Stimulated activated CD8-positive, alpha-beta memory T cell treated with anti-CD3 and anti-CD28 coated beads, Interleukin-12 subunit alpha, Interleukin-12 subunit beta, amount 100 ng/mL, for 24 hours (primary cell): Measurements from ENCODE around the gene MIP.
"Not testable (repeated sequence)": the region's sequence is repeated elsewhere in the genome, so short reads cannot be mapped to it uniquely, and the experiment has no call there.

Experiments used
- DNase-seq: peaks from one replicate; pipeline ENCODE4 v3.0.0-alpha.2; 2020; ENCODE audit errors: extremely low read depth

The MIP gene

GRCh38 chr12:56468216-56469006, 14.0 kb upstream of the MIP start, which contains the start of gene SPRYD4:
Gene SPRYD4 (plus strand): TSS chr12:56468578. CDS start chr12:56468592, 14 bp downstream.
- DNase-seq, result peak; percentile 75

GRCh38 chr12:56462565-56462964, 8.1 kb upstream of the MIP start:
- no peak for DNase-seq

DNA sequence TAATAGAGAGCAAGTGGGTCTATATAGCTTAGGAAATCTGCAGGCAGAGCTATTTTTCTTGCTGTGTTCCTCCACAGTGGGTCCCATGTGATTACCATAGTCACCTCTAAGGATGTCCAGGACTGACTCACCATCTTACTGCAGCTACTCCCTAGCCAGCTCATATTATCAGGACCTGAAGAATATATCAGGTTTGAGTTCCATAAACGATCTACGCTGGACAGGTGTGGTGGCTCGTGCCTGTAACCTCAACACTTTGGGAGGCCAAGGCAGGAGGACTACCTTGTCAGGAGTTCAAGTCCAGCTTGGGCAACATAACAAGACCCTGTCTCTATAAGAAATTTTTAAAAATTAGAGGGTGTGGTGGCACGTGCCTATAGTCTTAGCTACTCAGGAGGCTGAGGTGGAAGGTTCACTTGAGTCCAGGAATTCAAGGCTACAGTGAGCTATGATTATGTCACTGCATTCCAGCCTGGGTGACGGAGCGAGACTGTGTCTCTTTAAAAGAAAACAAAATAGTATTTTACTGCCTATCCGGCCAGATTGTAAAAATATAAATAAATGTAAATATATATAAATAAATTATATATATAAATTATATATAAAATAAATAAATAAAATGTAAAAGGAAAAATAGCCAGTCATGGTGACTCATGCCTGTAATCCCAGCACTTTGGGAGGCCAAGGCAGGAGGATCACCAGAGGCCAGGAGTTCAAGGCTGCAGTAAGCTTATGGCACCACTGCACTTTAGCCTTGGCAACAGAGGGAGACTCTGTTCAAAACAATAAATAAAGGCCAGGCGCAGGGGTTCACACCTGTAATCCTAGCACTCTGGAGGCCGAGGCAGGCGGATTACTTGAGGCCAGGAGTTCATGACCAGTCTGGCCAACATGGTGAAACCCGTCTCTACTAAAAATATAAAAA, 7.0 kb upstream of the MIP start:
- no peak for DNase-seq

- DNase-seq, result no peak
These were observed 3.4 kb upstream of the MIP start for GRCh38 chr12:56457817-56458216.

DNA sequence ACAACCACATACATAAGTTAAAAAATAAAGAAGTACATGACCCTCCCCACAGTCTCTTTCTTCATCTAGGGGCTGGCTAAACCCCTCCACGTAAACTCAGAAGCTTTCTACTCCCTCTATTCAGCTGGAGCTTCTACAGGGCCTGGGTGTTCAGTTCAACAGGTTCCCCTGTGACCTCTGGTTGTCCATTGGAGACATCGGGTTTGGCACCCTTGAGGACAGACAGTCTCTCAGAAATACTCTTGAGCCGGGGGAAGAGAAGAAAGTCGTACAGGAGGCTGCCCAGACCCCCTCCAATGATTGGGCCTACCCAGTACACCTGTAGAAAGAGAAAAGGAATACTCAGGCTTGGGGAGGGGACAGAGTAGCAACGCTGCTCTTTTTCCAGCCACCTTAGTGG, 3.3 kb downstream of the MIP start:
- no peak for DNase-seq

GRCh38 chr12:56450241-56450640, 4.2 kb downstream of the MIP start:
- DNase-seq, result no peak

- DNase-seq, result no peak
These were observed 4.9 kb downstream of the MIP start for GRCh38 chr12:56449622-56449984.

DNA sequence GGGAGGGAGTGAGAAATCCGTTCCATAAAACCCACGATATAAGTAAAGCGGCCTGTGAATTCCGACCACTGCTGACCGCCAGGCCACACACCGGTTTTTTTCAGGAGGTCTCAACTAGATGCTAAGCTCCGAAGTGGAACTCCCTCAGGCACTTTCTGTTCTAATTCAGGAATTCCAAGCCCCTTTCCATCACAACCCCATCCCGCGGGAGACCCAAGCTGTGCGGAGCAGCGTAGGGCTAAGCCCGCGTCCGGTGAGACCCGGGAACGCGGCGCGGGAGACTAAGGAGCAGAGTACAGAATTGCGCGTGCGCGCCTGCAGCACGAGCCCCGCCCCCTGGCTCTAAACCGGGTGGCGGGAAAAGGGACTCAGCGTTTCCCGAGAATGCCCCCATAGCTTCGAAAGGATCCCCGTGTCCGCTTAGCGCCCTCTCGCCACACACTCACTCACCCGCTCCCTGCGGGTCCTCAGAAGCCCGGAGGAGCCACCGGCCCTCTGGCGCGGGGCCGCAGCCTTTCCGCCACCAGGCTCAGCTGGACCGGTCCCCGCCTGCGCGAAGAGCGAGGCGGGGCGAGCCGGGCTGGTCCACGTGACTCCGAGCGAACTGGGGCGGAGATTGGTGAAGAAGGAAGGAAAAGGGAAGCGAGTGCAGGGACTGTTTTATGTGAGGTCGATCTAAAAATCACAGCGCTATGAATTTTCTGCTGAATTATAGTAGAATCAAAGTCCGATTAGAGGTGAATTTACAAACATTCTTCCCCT, 5.4 kb downstream of the MIP start, which contains the start of gene TIMELESS:
TSS of gene TIMELESS (minus strand) at position 567 of the 762 bp plus-strand sequence. CDS start 15,256 bp downstream, outside the sequence.
- DNase-seq, result peak; percentile 61

DNA sequence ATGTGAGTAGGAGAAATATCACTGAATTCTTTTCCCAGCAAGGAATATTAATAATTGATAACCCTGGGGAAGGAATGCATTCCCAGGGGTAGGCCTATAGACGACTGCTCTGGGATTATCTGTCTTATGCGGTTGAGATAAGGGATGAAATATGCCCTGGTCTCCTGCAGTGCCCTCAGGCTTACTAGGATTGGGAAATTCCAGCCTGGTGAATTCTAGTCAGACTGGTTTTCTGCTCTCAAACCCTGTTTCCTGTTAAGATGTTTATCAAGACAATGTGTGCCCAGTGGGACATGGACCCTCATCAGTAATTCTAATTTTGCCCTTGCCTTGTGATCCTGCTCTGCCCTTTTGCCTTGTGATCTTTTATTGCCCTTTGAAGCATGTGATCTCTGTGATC, 11.2 kb downstream of the MIP start:
- not testable (repeated sequence) for DNase-seq

GRCh38 chr12:56437430-56438176, 16.9 kb downstream of the MIP start:
- DNase-seq, result no peak

GRCh38 chr12:56434828-56435227, 19.6 kb downstream of the MIP start:
- no peak for DNase-seq

- DNase-seq, result no peak
These were observed 22.6 kb downstream of the MIP start for GRCh38 chr12:56431850-56432249.

DNA sequence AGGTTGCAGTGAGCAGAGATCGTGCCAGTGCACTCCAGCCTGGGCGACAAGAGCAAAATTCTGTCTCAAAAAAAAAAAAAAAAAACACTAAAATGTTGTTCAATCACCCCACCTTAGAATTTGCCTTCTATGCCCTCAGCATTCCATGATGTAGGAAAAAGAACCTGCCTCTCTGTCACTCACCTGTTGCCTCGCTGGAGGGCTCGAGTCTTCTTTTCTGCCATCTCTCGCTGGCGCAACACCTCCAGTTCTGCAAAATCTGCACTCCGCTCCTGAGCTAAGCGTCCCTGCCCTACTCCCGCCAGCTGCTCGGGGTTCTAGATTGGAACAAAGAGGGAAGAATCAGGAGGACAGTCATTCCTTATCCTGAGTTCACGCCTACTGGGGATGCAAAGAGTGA, 23.2 kb downstream of the MIP start:
- no peak for DNase-seq

GRCh38 chr12:56425940-56426438, 28.5 kb downstream of the MIP start:
- no peak for DNase-seq

- no peak for DNase-seq
These were observed 29.3 kb downstream of the MIP start for GRCh38 chr12:56425193-56425592.

DNA sequence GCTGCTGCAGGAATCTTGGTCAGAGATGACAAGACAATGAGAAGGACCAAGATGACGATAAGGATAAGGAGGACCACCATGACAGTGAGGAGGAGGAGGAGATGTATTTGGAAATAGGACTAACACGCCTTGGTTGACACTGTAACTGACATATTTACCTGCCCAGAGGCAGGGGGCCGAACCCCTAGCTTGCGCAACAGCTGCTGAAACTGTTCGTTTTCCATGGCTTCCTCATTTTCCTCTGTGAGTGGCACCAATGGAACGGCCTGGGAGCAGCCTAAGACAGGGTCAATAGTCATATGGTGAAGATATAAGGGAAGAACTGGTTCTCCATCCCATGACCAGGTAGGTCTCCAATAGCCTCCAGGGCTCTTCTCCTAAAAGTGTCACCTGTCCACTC, 34.0 kb downstream of the MIP start:
- no peak for DNase-seq

- no peak for DNase-seq
These were observed 36.7 kb downstream of the MIP start for GRCh38 chr12:56417739-56418138.

- DNase-seq, result no peak
These were observed 40.1 kb downstream of the MIP start for GRCh38 chr12:56414401-56414800.

DNA sequence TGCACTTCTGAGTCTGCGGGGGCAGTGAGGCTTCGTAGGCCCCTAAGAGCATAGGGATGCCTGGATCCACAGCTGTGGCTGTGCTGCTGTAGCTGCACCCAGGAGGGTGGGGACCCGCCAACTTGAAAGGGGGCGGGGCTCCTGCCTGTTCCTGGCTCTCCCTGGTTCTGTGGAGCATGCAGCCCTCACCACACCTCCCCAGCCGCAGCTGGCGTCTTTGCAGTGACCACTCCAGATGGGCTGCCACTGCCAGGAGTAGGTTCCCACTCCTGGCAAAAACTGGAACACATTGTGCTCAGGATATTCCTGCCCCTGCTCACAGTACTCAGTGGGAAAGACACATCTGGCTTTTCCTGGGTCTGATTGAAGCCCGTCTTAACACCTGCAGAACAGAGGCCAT, 41.1 kb downstream of the MIP start:
- DNase-seq, result no peak

DNA sequence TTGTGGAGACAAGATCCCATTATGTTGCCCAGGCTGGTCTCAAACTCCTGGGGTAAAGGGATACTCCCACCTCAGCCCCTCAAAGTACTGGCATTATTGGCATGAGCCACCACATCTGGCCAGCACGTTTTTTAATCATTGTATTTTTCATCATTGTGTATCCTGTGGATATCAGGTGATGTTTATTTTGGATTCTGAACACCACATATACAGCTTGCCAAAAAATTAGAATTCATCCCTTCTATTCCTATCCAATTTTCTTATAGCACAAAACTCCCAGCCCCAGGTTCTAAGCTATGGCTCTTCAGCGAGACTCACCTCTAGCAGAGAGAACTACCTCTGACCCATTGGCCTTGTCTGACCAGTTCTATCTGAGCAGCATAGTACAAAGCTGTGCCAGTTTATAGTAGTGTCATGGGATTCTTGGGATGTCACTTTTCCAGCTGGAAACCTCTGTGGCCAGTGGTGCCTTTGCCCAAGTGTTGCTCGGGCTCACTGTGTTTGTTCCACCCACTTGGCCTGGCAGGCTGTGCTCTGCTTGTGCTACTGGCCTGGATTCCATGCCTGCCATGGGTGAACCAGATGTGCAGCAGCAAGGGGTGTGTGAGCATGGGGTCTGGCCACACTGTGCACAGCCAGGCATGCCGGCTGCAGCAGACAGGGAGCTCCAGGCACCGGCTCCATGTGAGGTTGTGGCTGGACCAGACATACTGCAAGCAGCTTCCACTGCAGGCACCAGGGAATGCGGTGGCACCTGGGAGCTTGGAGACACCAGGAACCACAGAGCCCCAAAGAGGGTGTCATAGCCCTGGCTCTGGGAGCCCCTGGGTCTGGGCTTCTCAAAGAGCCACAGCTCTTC, 42.4 kb downstream of the MIP start:
- no peak for DNase-seq
